Esophagus mucosa (tissue), 1 donor: Measurements from ENCODE around the gene MRTFA. TPM values are rescaled to one million over a fixed set of nuclear protein-coding genes. Genes with fewer than 3 reads are reported as not detected.
"Not testable (repeated sequence)": the region's sequence is repeated elsewhere in the genome, so short reads cannot be mapped to it uniquely, and the experiment has no call there.

ENCODE experiments used
- ATAC-seq: fragments of 200-7000 bp; cut with Tn5 transposase; one replicate; pipeline ENCODE4 v1.9.1; 2020
- total RNA-seq: library from RNA; stranded (reverse); gene quantifications from one replicate; pipeline ENCODE4 v1.2.4, GENCODE V29; 2023
- donor health status: DM: yes; HTN: yes; CAD: no.

The MRTFA gene
- total RNA-seq, 1 donor from 2014 or later, result 19.4 TPM

DNA sequence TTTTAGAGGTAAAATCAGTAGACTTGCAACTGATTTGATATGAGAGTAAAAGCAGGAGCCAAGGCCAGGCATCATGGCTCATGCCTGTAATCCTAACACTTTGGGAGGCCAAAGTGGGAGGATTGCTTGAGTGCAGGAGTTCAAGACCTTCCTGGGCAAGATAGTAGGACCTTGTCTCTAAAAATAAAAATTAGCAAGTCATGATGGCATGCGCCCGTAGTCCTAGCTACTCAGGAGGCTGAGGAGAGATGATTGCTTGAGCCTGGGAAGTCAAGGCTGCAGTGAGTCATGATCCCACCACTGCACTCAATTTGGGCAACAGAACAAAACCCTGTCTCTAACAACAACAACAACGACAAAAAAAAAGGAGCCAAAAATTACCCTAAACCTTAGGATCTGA lies 252.6 kb downstream of the MRTFA start:
- ATAC-seq, result no peak

DNA sequence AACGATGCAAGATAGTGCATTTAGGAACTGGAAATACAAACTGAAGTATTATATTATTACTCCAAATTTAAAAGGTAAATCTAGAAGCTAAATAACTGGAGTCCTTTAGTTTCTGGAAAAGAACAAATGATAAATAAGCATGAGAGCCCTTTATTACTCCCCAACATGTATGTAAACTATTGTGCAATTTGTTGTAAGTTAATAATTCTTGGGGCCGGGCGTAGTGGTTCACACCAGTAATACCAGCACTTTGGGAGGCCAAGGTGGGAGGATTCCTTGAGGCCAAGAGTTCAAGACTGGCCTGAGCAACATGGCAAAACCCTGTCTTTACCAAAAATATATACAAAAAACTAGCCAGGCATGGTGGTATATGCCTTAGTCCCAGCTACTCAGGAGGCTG lies 255.1 kb downstream of the MRTFA start:
- ATAC-seq, result no peak

DNA sequence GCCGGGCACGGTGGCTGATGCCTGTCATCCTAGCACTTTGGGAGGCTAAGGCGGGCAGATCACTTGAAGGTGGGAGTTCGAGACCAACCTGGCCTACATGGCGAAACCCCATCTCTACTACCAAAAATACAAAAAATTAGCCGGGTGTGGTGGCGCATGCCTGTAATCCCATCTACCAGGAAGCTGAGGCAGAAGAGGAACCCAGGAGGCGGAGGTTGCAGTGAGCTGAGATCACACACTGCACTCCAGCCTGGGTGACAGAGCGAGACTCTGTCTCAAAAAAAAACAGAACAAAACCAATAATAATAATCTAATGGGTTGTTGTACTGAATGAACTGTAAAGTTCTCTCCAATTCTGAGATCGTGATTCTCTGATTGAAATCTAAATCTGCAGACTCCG lies 258.1 kb downstream of the MRTFA start:
- not testable (repeated sequence) for ATAC-seq

DNA sequence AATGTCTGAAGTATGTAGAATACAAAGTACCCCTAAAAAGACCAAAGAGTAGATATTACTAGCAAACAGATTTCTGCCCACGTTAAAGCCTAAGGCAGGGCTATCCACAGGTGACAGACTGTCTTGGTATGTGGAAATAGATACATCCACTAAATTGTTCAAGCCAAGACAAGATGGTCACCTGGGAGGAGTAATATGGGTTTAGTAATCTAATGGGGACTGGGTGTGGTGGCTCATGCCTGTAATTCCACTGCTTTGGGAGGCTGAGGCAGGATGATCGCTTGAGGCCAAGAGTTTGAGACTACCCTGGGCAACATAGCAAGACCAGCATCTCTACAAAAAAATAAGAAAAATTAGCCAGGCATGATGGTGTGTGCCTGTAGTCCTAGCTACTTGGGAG lies 258.6 kb downstream of the MRTFA start:
- peak; percentile 69 for ATAC-seq

GRCh38 chr22:40376149-40376548 lies 260.4 kb downstream of the MRTFA start:
- ATAC-seq, result no peak

- no peak for ATAC-seq
Observed at GRCh38 chr22:40374567-40374966, 262.0 kb downstream of the MRTFA start.

DNA sequence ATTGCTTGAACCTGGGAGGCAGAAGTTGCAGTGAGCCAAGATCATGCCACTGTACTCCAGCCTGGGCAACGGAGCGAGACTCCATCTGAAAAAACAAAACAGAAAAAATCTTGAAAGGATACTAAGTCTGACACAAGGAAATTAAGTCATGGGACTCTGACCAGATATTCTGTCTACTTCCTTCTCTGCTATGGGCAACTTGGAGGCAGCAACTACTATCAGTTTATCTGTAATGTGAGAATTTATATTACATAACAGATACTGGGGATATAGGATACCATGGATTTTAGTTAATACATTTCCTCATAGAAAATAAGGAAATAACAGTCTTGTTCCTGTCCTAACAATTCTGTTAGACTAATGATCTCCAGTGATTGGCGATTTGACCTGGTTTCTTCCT lies 267.7 kb downstream of the MRTFA start:
- ATAC-seq, result no peak

DNA sequence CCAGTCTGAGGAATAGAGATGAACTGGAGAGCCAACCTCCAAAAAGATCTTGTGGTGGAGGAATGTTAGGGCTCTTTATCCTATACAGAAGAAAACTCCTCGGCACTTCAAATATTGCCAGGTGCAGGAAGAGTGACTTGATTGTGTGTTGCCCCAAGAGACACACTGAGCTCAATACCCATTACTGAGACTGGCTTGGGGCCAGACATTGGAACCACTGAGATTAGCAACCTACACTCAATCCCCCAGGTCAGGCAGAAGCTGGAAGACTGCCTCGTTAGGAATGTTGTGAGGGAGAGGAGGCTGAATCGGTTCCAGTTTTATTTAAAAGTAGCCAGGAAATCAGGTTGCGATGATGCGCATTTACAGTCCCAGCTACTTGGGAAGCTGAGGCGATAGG lies 268.5 kb downstream of the MRTFA start:
- ATAC-seq, result no peak

DNA sequence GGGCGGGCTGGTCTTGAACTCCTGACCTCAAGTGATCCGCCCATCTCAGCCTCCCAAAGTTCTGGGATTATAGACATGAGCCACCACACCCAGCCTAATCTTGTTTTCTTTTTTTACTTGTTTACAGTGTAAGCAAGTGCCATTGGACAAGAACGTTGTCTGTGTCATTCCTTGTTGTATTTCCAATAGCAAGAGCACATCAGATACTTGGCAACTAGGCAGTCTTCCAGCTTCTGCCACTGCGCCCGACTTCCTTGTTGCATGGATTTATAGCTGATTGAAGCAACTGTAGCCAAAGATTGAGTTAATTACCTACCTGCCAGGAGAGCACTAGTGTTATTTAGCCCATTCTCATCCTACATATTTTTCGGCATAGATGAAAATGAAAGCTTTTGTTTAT lies 269.2 kb downstream of the MRTFA start:
- no peak for ATAC-seq

DNA sequence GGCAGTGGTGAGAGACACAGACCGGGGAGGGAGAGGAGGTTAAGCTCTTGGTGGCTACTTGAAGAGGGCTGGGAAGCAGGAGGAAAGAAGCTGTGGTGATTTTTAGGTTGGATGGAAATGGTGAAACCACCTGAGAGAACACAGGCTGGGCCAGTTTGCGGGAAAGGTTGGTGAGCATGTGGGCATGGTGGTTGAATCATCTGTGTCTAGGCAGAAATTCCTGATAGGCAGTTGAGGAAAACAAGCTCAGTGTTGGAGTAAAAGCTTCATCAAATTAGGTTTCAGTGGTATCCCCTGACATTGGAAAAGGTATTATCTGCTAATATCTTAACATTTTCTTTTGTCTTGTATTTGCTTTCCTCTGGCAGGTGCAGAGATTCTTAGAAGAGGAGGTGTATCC lies 270.5 kb downstream of the MRTFA start:
- no peak for ATAC-seq

DNA sequence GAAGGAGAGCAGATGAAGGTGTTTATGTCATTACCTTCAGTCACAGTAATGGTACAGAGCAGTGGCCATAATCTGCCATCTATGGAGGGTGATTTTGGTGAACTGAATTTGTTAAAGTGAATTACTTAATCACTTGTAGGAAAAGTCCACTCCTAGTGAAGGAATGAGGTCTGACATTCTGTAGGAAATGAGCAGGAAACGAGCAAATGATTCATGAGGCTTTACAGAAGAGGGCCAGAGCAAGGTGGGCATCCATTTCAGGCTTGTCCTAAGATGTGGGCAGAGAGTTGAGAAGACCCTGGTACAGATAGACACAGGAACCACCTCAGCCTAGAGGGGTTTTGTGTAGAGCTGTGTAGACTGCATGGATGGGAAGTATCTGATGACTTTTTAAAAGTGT lies 272.1 kb downstream of the MRTFA start:
- no peak for ATAC-seq

DNA sequence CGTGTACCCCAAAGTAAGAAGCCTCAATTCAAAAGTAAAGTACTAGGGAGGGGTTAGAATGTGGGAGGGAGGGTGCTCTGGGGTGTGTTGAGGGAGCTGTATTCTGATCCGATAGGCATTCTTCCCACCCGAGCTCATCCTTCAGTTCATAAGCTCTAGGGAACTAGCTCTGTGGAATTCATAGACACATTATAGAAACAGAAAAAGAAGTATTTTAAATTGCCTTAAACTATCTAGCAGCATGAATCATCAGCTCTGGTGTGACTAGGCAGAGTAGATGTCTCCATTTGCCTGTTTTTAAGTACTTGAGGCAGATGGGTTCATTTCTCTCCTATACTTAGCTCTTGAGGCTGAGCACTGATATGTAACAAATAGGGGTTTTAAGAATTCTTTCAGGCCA lies 273.5 kb downstream of the MRTFA start:
- no peak for ATAC-seq

- no peak for ATAC-seq
Observed at GRCh38 chr22:40361100-40361499, 275.4 kb downstream of the MRTFA start.

Other genes starting within 250 kb of the MRTFA start
- not detected for gene MCHR1, start 42.8 kb upstream of the MRTFA start, total RNA-seq
- 16.1 TPM for gene SLC25A17, start 182.6 kb upstream of the MRTFA start, total RNA-seq
- 120 TPM for gene ST13, start 219.9 kb upstream of the MRTFA start, total RNA-seq
- 14.3 TPM for gene XPNPEP3, start 220.4 kb upstream of the MRTFA start, total RNA-seq
- gene DNAJB7, start 225.4 kb upstream of the MRTFA start, total RNA-seq, result not detected